ENCODE data around the gene FAM236D. TPM values are rescaled to one million over a fixed set of nuclear protein-coding genes. Genes with fewer than 3 reads are reported as not detected.

FAM236D gene
- polyA plus RNA-seq, 1 experiment, result not detected

Other genes starting within 250 kb of the FAM236D start
- gene HDAC8, start 235.4 kb downstream of the FAM236D start, polyA plus RNA-seq (2011; rRNA removed), result 22.7 and 24.8 TPM in 2 replicates
- gene PHKA1, start 93.9 kb downstream of the FAM236D start, polyA plus RNA-seq (2011; rRNA removed), result 4.5 and 4.9 TPM in 2 replicates
- not detected in 2 replicates for gene DMRTC1B, start 31.3 kb downstream of the FAM236D start, polyA plus RNA-seq (2011; rRNA removed)
- not detected in 2 replicates for gene FAM236B, start 25.6 kb downstream of the FAM236D start, polyA plus RNA-seq (2011; rRNA removed)
- not detected in 2 replicates for gene FAM236C, start 104.4 kb upstream of the FAM236D start, polyA plus RNA-seq (2011; rRNA removed)
- gene FAM236A, start 130.0 kb upstream of the FAM236D start, polyA plus RNA-seq (2011; rRNA removed), result not detected in 2 replicates
- not detected in 2 replicates for gene DMRTC1, start 135.6 kb upstream of the FAM236D start, polyA plus RNA-seq (2011; rRNA removed)
- not detected in 2 replicates for gene PABPC1L2B, start 194.7 kb upstream of the FAM236D start, polyA plus RNA-seq (2011; rRNA removed)